IPS-18c (cell line): ENCODE measurements around the gene ZMYND8.
"Not testable (repeated sequence)": the region's sequence is repeated elsewhere in the genome, so short reads cannot be mapped to it uniquely, and the experiment has no call there.

ENCODE experiments used
- H3K4me3 ChIP-seq: 2 replicates; pipeline ENCODE4 v1.7.0; 2013; ENCODE audit warnings: low read depth, mild to moderate bottlenecking, low read length, moderate library complexity; ENCODE audit not compliant: insufficient read depth
- H3K9me3 ChIP-seq: one replicate; pipeline ENCODE4 v1.6.1; 2013; ENCODE audit warnings: mild to moderate bottlenecking, low read length, moderate library complexity; ENCODE audit not compliant: control insufficient read depth, insufficient read depth

Gene ZMYND8

DNA sequence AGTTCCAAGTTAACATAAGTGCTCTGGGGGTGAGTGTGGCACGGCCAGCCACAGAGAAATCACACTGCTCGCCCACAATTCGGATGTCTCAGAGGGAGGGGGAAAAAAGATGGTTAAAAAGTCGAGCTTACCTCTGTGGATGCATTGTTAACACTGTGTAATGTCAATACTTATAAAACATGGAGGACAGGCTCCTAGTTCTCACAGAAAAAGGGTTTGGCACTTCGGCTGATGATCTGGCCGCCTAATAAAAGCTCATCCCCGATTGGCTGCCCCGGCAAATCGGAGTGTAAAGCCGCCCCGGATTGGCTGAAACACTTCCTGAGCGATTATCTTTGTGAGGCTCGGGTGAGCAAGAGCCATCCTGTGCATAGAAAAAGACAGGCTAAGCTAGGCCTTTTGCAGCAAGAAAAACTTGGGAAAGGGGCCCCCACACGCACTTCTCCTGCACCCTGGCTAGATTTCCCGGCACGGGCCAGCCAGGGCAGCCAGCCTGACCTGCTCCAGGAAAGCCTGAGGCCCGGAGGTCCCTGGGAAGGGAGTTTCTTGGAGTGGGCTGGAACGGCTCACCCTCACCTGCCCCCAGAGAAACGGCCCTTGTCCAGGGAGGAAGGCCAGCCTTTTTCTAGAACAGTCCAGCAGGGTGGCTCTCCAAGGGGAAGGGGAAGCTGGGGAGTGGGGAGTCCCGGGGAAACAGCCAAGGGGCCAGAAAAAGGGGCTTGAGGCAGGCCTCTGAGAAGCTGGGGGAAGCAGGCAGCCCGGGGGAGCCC is at the start of gene ZMYND8:
Gene ZMYND8 (minus strand): TSS at position 174 of the 770 bp plus-strand sequence. CDS start 29 bp downstream, at position 145.
- H3K4me3 ChIP-seq: peak within 1 kb of the TSS; percentile 4; the same call in 1 of the 2 replicates
- H3K9me3 ChIP-seq: no peaks in the 10 kb centered on the region

DNA sequence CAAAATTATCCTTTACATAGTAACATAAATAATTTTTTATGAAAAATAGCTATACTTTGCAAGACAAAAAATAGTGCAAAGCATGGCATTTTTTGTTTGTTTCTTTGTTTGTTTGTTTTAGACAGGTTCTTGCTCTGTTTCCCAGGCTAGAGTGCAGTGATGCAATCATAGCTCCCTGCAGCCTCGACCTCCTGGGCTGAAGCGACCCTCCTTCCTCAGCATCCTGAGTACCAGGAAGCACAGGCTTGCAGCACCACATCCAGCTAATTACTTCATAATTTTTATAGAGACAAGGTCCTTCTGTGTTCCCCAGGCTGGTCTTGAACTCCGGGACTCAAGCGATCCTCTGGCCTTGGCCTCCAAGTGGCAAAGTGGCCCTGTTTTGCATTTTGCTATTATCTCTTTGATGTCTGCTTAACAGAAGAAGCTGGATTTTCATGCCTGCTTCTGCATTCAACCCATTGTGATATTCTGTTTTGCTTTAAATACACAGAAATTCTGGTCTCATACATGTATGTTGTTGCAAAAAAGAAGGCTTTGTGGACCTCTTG is 49.4 kb upstream of the ZMYND8 start:
- H3K4me3 ChIP-seq: no peak overlapping the region
- H3K9me3 ChIP-seq: no peaks in the 10 kb centered on the region

DNA sequence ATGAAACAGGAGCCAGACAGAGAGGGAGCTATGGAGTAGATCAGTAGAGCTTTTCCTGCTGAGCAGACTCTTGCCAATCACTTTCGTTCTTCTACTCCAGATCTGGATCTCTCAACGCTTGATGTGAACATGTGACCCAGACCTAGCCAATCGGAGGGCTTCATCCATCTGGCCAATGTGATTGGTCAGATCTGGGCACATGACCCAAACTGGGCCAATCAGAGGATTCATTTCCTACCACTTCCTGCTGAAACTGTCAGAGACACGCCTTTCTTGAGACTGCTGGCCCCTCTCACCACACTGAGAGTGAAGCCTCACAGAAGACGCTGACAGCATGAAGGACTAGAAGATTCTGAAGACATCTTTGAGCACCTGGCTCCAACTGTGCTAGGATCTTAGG is 44.2 kb upstream of the ZMYND8 start:
- no peak overlapping the region for H3K4me3 ChIP-seq
- no peaks in the 10 kb centered on the region for H3K9me3 ChIP-seq

DNA sequence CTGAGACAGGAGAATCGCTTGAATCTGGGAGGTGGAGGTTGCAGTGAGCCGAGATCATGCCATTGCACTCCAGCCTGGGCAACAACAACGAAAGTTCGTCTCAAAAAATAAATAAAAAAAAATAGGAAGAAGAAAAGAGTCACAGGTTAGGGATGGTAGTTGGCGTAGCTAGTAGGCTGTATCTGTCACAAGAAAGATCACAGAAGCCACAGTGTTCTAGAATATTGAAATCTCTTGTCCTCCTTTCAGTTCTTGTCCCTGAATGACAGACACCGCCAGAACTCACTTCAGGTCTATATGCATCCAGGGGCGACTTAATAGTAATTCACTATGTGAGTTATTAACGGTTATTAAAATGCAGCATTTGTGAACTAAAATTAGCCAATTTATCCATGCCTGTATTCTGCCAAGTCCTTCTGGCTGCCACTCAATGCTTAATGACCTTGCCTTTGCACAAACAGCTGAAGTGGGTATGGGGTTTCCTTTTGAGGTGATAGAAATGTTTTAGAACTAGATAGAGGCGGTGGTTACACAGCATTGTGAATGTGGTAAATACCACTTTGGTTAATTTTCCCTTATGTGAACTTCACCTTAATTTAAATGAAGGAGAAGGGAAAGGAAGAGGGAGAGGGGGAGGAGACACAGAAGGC is 41.3 kb upstream of the ZMYND8 start:
- Histone ChIP-seq H3K4me3 (no peak overlapping the region), H3K9me3 (peaks cover 2% of the 10 kb centered on the region)

DNA sequence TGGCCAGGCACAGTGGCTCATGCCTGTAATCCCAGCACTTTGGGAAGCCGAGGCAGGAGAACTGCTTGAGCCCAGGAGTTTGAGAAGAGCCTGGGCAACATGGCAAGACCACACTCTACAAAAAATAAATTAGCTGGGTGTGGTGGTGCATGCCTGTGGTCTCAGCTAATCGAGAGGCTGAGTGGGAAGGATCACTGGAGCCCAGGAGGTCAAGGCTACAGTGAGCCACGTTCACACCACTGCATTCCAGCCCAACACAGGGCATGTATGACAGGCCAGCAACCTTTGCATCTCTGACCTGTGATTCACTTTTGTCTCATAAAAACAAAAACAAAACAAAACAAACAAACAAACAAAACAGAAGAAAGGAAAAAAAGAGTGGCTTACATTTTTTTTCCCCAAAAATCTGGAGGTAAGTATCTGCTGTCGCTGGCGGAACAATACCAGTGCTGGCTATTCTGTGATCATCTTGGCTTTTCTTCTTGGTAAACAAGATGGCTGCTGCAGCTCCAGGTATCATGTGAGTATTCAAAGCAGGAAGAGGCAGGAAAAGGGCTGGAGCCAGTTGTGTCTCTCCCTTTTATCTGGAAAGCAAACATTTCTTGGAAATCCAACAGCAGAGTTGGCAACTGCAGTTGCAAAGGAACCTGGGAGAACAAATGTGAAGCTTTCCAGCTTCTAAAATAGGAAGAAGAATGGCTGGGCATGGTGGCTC is 40.4 kb upstream of the ZMYND8 start:
- Histone ChIP-seq H3K4me3 (no peak overlapping the region), H3K9me3 (peaks cover 2% of the 10 kb centered on the region)

DNA sequence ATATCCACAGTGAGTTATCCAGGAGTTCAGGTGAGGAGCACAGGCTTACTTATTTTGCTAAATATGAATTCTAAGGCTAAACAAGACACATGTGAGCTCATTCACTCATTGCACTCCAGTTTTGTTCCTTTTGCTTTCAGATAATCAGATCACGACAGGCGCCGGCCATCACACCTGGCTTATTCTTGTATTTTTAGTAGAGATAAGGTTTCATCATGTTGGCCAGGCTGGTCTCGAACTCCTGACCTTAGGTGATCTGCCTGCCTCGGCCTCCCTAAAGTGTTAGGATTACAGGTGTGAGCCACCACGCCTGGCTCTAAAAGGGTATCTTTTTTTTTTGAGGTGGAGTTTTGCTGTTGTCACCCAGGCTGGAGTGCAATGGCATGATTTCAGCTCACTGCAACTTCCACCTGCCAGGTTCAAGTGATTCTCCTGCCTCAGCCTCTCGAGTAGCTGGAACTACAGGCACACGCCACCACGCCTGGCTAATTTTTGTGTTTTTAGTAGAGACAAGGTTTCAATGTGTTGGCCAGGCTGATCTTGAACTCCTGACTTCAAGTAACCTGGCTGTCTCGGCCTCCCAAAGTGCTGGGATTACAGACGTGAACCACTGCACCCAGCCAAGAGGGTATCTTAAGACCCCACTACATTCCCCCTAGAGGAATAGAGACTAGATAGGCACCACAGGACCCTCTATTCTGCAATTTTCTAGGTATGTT is 37.5 kb upstream of the ZMYND8 start:
- H3K4me3 ChIP-seq, H3K9me3 ChIP-seq: not testable (repeated sequence)

DNA sequence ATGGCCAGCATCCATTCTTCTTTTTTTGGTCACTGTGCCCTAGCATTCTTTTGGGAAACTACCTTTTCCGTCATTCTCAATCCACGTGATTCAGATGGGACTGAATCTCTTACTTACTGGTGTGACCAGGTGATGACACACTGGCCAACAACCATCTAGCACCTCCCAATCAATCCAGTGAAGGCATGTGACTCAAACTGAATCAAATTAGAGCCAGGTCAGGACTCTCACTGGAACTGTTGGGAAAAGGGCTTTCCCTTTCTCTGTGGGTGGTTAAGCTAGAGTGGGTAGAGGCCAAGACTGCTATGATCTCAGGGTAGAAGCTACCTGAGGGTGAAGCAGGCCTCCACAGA is 36.2 kb upstream of the ZMYND8 start:
- peaks cover 4% of the 10 kb centered on the region for H3K9me3 ChIP-seq
- no peak overlapping the region for H3K4me3 ChIP-seq

DNA sequence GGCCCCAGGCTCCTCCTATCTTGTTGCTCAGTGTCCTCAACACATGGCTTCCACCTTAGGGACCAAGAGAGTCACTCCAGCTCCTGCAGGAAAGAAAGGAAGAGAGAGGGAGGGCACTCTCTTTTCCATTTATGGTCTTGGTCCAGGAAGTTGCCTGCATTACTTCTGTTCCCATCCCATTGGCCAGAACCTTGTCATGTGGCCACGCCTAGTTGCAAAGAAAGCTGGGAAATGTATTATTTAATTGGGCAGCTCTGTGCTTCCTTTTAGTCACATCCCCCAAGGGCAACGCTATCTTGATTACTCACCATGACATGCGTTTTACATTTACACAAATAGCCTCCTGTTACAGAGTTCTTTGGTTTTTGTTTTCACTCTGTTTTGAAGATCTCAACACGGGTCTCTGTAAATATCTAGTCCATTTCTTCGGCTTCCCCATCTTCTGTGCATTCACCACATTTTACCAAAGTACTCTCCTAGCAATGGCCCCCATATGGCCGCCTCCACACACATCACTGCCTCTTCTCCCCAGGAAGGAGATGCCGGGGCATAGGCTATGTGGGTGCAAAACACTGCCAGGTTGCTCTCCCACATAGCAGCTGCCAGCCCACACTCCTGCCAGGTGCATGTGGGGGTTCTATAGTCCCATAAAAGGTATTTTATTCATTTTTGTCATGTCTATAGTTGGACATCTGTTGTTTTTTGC is 35.7 kb upstream of the ZMYND8 start:
- no peak overlapping the region for H3K4me3 ChIP-seq

DNA sequence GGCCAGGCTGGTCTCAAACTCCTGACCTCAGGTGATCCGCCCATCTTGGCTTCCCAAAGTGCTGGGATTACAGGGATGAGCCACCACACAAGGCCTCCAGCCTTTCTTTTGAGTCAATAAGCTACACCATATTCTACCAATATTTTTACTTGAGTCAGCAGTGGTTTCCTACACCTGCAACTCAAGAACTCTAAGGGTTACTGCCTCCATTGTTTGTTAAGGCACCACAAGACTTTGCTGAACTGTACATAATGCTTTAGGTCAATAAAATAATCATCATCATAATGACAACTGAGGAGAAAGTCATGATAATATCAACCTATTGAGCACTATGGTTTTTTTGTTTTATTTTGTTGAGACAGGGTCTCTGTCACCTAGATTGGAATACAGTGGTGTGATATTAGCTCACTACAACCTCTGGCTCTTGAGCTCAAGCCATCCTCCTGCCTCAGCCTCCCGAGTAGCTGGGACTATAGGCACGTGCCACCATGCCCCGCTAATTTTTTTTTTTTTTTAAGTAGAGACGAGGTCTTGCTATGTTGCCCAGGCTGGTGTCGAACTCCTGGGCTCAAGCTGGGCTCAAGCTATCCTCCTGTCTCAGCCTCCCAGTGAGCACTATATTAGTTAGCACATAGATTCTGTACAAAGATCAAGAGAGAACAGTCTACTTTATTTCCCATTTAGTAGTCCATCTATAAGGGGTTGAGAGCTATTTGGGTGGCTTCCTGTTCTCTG is 34.9 kb upstream of the ZMYND8 start:
- Histone ChIP-seq H3K9me3 (peaks cover 4% of the 10 kb centered on the region), H3K4me3 (no peak overlapping the region)

More for the DNA sequence above, 35.7 kb upstream of the ZMYND8 start:
- peaks cover 4% of the 10 kb centered on the region for H3K9me3 ChIP-seq

DNA sequence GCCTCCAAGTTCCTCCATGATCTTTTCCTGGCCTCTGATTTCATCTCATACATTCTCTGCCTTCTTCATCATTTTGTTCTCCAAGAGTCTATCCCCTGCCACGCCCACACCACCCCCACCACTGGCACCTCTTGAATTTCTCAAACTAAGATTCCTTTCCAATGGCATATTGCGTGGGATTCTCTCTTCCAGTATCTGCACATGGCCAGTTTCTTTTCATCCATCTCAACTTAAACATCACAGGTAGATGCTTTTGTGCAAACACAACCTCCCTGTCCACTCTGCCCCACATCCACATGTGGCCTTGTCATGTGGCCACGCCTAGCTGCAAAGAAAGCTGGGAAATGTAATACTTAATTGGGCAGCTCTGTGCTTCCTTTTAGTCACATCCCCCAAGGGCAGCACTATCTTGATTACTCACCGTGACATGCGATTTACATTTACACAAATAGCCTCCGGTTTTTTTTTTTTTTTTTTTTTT is 33.4 kb upstream of the ZMYND8 start:
- no peak overlapping the region for H3K4me3 ChIP-seq
- H3K9me3 ChIP-seq: peaks cover 4% of the 10 kb centered on the region

DNA sequence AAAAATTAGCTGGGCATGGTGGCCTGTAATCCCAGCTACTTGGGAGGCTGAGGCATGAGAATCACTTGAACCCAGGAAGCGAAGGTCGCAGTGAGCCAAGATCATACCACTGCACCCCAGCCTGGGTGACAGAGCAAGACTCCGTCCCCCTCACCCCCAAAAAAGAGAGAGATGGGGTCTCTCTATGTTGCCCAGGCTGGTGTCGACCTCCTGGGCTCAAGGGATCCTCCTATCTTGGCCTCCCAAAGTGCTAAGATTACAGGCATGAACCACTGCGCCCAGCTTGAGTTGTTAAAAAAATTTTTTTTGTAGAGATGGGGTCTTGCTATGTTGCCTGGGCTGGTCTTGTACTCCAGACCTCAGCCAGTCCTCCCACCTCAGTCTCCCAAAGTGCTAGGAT is 29.5 kb upstream of the ZMYND8 start:
- H3K9me3 ChIP-seq, H3K4me3 ChIP-seq: not testable (repeated sequence)

DNA sequence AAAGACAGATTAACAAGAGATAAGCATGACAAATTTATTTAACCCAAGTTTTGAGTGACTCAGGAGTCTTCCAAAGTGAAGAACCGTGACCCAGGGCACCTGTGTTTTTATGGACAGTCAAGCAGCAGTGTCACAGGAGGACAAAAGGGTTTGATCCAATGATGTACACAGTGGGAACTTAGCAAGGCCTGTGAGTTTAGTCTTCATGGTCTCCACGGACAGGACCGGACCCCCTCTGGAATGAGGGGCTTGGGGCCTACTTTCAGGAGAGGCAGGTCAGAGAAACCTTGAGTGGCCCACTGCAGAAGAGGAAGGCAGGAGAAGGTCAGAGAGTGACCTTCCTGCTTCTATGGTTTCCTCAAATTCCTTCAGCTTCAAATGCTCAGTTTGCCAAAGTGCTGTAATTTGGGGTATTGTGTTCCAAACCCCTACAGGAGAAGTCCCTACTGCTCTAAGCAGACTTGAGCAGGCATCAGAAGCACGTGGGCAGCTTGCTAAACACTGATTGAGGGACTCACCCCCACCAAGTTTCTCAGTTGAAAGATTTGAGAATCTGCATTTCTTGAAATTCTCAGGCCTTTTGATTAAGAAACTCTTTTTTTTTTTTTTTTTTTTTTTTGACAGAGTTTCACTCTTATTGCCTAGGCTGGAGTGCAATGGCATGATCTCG is 26.4 kb upstream of the ZMYND8 start:
- H3K9me3 ChIP-seq: no peaks in the 10 kb centered on the region

DNA sequence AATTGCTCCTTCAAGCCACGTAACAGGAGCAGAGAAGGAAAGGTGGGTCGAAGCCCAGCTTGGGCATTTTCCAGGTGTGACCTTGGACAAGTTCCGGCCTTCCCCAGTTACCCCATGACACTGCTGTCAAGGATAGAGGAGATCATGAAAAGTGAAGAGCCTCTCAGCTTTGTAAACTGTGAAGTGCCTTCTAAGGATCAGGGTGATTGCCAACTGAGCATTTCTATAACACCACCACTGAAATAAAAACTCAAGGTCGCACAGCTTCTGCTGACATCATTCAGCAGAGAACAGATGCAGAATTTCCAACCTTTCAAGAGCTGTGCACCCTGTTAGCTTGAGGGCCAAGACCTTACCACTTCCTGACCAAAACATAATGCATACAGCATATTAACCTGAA is 24.0 kb upstream of the ZMYND8 start:
- H3K9me3 ChIP-seq: no peaks in the 10 kb centered on the region
- H3K4me3 ChIP-seq: no peak overlapping the region

More for the DNA sequence above, 26.4 kb upstream of the ZMYND8 start:
- H3K4me3 ChIP-seq: no peak overlapping the region

DNA sequence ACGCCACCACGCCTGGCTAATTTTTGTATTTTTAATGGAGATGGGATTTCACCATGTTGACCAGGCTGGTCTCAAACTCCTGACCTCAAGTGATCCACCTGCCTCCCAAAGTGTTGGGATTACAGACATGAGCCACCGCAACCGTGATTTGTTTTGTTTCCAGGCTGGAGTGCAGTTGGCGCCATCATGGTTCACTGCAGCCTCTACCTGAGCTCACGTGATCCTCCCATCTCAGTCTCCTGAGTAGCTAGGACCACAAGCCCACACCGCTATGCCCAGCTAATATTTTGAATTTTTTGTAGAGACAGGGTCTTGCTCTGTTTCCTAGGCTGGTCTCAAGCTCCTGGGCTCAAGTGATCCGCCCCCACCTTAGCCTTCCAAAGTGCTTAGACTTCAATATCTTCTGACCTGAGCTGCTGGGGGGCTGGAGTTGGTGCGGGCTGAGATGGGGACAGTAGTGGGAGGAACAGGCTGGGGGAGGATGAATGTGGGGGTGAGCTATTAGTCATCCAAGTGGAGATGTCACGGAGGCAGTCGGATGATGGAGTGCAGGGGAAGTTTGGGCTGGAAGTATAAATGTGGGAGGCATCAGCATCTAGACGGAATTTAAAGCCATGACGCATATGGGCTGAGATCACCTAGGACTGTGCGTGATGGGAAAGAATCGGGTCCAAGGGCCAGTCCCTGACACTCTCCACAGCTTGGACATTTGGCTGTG is 23.1 kb upstream of the ZMYND8 start:
- Histone ChIP-seq H3K9me3 (no peaks in the 10 kb centered on the region), H3K4me3 (no peak overlapping the region)

DNA sequence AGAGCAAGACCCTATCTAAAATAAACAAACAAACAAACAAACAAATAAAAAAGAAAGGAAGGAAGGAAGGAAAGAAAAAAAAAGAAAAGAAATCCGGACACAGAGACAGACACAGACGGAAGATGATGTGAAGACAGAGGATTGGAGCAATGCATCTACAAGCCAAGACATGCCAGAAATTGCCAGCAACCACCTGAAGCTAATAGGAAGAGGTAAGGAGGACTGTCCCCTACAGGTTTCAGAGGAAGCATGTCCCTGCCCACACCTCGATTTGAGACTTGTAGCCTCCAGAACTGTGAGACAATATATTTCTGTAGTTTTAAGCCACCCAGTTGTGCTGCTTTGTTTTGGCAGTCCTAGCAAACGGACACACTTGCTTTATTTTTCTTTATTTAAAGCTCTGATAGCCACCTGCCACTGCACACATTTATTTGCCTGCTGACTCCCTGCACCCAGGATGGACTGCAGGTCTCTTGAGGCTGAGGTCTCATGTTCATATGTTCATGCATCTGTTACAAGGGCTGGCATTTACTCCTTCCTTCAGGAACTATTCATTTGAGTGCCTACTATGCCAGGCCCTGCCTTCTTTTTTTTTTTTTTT is 20.7 kb upstream of the ZMYND8 start:
- no peak overlapping the region for H3K4me3 ChIP-seq
- H3K9me3 ChIP-seq: no peaks in the 10 kb centered on the region
